Muscle of arm (tissue), 12 donors: ENCODE measurements around the gene GLUD1. TPM values are rescaled to one million over a fixed set of nuclear protein-coding genes. Genes with fewer than 3 reads are reported as not detected.
A peak's percentile ranks its signal among the peaks of the same experiment; 100 is the strongest.
"Not testable (repeated sequence)": the region's sequence is repeated elsewhere in the genome, so short reads cannot be mapped to it uniquely, and the experiment has no call there.

Source experiments
- DNase-seq: peaks from one replicate; pipeline ENCODE4 v3.0.0-alpha.2; 2013
- polyA plus RNA-seq, 12 donors: library from polyadenylated mRNA; unstranded; fragments of 120-200 nt; gene quantifications; one replicate each; pipeline ENCODE4 v1.2.1, GENCODE V29; 2013; ENCODE audit not compliant: insufficient read length in 12 of 12

GLUD1 gene
- polyA plus RNA-seq, 12 donors: 40.9 to 141 (median 62.0) TPM

DNA sequence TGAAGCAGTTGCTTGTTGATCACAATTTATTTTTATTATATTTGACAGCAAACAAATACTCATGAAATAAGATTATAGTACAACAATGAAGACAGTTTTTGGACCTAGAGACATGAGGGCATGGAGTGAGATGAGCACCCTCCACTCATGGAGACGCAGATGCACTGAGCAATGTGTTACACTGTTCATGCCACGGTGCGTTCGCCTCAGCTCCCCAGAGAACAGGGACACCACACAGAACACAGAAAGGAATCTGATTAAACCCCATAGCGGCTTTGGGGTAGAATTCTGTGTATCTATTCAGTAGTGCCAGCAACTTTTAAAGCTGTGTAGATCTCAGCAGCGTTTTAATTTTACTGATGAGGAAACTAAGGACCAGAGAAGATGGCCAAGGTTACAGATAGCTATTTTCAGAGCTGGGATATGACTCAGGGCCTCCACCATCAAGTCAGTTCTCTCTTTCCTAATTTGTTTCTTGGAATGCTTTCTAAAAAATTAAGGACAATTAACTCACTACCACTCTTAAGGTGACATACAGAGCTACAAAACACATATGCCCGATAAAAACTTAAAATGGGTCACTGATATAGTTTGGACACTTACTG, 41.0 kb downstream of the GLUD1 start:
- no peak for DNase-seq

DNA sequence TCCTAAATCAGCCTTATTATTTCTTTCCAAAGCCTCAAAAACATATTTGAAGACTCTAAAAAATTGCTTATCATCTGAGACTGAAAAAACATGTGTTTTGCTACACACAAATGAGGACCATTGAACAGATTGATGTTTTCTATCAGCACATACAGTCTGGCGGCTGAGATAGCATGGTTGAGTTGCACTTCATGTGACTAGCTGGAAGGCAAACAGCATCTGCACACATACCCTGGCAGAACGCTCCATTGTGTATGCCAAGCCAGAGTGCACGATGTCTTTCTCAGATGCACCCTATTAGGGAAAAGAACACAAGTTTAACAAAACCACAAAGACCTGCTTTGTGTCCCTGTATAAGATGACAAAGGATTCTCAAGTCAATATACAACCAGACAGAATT, 41.5 kb downstream of the GLUD1 start:
- DNase-seq: peak; percentile 40

DNA sequence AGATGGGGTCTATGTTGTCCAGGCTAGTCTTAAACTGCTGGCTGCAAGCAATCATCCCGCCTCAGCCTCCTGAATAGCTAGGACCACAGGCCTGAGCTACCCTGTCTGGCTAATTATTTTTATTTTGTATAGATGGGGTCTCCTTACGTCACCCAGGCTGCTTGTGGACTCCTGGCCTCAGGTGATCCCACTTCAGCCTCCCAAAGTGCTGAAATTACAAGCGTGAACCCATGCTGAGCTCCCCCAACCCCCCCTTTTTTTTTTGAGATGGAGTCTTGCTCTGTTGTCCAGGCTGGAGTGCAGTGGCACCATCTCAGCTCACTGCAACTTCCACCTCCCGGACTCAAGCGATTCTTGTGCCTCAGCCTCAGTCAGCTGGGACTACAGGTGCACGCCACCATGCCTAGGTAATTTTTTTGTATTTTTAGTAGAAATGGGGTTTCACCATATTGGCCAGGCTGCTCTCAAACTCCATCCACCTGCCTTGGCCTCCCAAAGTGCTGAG, 49.2 kb downstream of the GLUD1 start:
- no peak for DNase-seq

DNA sequence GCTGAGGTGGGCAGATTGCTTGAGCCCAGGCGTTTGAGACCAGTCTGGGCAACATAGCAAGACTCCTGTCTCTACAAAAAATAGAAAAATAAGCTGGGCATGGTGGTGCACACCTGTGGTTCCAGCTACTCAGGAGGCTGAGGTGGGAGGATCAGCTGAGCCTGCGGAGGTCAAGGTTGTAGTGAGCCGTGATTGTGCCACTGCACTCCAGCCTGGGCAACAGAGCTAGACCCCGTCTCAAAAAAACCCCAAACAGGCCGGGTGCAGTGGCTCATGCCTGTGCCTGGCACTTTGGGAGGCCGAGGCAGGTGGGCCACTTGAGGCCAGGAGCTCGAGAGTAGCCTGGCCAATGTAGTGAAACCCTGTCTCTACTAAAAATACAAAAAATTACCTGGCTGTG, 51.1 kb downstream of the GLUD1 start:
- DNase-seq: not testable (repeated sequence)

DNA sequence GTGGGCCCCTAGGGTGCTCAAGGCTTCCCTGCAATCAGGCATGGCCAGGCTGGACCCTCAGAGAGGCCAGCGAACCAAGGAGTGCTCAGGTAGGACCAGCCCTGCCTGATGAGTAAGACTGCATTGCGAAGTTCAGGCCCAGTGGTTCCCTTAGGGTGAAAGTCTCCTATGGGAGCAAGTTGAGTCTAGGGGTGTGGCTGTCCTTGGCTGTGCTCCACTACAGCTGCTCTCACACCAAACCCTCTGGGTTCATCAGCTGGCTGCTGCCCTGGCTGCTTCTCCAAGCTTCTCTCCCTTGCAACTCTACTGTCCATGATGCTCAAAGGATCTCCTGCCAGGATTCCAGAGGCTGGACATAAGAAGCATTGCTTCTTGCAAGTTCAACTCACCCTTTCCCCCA, 55.9 kb downstream of the GLUD1 start:
- DNase-seq: no peak

DNA sequence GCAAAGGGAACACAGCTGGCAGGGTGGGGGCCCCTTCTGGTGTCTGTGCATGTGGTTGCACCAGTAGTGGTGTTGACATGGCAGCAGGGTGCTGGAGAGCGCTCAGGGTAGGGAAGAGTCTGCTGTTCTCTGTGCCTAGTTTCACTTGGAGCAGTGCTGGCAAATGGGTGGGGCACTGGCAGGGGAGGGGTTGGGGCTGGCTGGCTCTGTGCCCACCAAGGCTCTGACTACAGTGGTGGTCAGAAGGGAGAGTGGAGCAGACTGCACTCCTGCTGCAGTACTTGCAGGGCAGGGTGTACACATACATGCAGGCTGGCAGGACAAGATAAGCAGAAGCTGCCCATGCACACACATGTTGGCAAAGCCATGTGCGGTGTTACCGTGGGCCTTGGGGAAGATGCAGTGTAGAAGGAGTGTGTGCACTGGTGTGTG, 56.3 kb downstream of the GLUD1 start:
- no peak for DNase-seq

DNA sequence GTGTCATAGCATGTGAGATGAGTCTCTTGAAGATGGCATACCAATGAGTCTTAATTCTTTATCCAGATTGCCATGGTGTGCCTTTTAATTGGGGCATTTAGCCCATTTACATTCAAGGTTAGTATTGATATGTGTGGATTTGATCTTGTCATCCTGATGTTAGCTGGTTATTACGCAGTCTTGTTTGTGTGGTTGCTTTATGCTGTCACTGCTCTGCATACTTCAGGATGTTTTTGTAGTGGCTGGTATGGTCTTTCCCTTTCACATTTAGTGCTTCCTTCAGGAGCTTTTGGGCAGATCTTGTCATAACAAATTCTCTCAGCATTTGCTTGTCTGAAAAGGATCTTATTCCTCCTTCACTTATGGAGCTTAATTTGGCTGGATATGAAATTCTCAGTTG, 58.0 kb downstream of the GLUD1 start:
- no peak for DNase-seq

DNA sequence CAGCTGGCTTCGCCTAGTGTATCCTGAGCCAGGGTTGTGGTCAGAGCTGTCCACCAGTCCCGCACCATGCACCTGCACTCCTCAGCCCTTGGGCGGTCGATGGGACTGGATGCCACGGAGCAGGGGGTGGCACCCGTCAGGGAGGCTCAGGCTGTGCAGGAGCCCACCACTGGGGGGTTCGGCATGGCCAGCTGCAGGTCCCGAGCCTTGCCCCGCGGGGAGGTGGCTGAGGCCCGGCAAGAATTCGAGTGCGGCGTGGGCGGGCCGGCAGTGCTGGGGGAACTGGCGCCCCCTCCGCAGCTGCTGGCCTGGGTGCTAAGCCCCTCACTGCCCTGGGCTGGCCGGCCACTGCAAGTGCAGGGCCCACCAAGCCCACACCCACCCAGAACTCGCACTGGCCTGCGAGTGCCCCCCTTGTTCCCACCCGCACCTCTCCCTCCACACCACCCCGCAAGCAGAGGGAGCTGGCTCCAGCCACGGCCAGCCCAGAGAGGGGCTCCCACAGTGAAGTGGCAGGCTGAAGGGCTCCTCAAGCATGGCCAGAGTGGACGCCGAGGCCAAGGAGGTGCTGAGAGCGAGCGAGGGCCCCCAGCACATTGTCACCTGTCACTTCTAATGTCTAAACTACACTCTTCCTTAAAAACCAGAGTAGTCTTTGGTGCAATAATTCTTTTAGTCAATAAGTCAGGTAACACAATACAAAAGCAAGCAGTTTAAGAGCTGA, 63.6 kb downstream of the GLUD1 start:
- no peak for DNase-seq

DNA sequence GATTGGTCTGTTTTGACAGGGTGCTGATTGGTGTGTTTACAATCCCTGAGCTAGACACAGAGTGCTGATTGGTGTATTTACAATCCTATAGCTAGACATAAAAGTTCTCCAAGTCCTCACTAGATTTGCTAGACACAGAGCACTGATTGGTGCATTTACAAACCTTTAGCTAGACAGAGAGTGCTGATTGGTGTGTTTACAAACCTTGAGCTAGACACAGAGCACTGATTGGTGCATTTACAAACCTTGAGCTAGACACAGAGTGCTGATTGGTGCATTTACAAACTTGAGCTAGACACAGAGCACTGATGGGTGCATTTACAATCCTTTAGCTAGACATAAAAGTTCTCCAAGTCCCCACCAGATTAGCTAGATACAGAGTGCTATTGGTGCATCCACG, 64.2 kb downstream of the GLUD1 start:
- not testable (repeated sequence) for DNase-seq

DNA sequence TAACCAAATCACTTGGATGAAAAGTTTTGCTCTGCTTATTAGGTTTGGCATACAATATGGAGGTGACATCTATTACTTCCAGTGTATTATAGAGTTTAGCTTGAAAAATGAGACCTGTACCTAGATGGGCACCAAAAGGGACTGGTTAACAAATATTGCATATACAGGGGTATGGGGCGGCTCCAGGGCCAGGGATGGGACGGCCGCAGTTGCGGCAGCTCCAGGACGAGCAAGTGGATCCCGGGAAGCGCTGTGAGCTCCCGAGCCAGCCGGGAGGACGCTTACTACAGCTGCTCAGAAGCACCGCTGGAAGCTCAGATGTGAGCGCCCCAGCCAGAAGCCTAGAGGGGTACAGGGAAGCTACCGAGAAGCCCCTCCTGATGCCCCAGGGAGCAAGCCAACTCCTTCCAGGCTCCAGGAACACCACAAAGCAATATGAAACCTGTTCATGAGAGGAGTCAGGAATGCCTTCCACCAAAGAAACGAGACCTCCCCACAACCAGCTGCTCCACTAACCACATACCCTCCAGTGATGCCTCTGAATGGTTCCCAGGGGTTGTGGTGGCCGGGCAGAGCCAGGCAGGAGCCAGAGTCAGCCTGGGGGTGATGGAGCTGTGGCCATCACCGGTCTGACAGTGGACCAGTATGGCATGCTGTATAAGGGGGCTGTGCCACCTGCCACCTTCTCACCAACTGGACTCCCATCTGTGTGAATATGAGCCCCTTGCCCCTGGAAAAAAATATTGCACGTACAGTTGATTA, 67.7 kb downstream of the GLUD1 start:
- not testable (repeated sequence) for DNase-seq

DNA sequence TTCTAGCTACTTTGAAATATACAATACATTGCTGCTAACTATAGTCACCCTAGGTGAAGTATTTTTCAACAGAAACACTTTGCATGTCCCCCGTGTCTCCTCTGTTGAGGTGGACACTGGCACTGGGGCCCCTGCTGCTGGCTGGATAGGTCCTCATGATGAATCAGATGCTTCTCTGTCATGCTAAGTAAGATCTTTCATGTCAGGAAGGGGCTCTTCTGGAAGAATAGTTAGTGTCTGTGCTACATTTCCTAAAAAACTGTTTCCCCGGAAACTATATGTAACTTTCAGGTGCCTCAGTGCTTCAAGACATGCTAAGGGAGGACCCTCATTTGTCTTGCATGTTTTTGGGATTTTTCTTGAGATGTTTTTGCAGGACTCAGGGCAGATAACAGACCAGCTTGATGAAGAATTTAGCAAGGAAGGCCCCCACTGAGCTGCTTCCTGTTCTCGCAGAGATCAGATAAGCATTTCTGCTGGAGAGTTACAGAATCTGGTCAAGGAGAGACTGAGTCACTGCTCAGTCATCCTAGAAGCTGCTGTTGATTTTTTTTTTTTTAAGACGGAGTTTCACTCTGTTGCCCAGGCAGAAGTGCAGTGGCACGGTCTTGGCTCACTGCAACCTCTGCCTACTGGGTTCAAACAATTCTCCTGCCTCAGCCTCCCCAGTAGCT, 69.2 kb downstream of the GLUD1 start:
- DNase-seq: not testable (repeated sequence)

DNA sequence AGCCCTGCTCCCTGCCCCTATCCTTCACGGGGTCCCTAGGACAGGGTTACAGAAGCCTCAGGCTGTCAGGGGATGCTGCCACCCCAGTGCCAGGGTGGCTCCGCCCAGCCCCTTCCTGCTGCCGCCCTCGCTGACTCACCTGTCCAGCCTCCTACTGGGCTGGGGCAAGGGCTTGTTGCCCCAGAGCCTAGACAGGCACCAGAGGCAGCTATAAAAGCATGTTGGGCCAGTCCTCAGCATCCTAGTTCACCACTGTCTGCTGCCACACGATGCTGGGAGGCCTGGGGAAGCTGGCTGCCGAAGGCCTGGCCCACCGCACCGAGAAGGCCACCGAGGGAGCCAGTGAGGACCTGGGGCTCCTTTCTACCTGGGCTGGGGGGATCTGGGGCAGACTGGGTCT, 74.6 kb downstream of the GLUD1 start, which contains the start of gene FAM25A:
TSS of gene FAM25A (plus strand) at position 239 of the 400 bp plus-strand sequence. CDS start at position 270, 31 bp downstream.
- DNase-seq: not testable (repeated sequence)

DNA sequence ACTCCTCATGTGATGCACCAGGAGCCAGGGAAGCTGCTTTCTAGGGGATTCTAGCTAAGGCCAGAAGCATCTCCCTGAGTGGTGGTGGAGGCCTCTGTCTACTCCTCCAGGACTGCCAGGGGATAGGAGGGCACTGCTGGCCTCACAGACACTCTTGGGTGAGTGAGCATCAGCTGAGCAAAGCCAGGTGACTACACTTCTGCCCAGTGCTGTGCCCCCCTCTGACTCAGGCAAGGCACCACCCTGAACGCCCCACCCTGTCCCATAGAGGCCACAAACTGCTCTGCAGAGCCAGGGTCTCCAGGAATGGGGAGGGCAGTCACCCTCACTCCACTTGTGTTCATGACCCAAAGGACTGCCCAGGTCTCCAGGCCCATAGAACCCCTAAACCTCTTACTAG, 75.1 kb downstream of the GLUD1 start:
- not testable (repeated sequence) for DNase-seq

DNA sequence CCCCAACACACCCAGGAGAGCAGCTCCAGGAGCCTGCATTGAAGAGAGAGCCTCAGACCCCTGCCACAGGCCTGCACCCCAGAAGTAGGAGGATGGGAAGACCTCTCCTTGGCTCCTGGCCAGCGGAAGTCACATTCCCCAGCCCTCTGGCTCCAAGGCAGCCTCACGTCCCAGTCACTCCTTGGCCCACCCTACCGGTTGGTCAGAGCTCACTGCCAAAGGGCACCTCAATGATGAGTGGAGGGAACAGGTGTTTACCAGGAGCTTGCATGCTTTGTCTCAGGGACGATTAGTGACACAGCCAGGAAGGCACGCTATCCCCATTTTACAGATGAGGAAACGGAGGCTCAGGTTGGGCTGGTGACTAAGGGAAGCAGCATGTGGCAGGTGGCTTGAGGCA, 75.6 kb downstream of the GLUD1 start:
- DNase-seq: not testable (repeated sequence)

DNA sequence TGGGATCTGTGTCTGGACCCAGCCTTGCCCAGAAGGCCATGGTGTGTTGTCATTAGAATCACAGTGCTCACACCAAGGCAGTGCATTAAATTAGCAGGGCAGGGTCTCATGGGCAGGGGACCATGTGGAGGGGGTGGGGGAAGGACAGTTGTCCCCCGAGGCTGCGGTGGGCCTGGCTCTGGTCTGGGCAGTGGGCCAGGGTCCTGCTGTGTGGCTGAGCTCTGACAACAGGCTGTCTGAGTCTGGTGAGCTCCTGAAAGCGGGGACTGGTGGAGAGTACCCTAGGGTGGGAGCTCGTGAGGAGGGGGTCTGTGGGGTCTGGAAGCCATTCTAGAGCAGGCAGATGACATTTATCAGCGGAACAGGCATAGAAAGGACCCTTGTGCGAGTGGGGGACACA, 76.5 kb downstream of the GLUD1 start:
- DNase-seq: not testable (repeated sequence)

DNA sequence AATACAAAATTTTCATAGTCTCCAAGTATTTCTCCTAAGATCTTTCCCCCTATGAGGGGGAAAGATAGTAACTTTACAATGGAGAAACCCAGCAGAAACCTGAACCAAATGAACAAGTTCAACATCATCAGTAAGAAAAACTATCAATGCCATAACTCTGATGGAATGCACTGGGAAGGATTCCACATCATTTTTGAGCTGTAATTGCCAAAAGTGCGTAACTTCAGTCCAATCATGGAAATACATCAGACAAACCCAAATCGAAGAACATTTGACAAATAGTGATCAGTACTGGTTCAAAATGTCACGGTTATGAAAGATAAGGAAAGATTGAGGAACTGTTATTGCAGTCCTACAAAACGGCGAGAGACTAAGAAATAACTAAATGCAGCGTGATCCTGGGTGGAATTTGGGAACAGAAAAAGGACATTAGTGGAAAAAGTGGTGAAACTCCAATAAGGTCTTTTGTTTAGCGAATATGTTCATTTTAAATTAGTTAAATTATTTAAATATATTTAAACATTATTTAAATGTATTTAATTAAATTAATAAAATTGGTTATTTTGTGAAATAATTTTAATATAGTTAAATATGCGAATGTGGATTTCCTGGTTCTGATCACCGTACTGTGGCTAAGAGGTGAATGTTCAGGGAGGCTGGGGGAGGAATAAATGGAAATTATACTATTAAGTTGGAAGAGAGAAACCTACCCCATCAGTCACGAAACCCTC, 79.5 kb downstream of the GLUD1 start:
- peak; percentile 15 for DNase-seq

DNA sequence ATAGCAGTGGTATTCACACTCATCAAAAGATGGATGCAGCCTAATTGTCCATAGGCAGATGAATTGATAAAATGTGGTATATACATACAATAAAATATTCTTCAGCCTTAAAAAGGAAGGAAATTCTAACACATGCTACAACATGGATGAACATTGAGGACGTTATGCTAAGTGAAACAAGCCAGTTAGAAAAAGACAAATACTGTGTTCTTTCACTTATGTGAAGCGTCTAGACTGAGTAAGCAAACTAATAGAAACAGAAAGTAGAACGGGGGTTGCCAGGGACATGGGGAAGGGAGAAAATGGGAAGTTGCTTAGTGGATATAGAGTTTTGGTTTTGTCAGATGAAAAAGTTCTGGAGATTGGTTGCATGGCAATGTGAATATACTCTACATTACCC, 81.1 kb downstream of the GLUD1 start:
- DNase-seq: not testable (repeated sequence)

DNA sequence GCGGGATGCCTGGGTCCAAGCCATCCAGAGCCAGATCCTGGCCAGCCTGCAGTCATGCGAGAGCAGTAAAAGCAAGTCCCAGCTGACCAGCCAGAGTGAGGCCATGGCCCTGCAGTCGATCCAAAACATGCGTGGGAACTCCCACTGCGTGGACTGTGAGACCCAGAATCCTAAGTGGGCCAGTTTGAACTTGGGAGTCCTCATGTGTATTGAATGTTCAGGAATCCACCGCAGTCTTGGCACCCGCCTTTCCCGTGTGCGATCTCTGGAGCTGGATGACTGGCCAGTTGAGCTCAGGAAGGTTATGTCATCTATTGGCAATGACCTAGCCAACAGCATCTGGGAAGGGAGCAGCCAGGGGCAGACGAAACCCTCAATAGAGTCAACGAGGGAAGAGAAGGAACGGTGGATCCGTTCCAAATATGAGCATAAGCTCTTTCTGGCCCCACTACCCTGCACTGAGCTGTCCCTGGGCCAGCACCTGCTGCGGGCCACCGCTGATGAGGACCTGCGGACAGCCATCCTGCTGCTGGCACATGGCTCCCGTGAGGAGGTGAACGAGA, 85.4 kb downstream of the GLUD1 start:
- peak; percentile 57 for DNase-seq

DNA sequence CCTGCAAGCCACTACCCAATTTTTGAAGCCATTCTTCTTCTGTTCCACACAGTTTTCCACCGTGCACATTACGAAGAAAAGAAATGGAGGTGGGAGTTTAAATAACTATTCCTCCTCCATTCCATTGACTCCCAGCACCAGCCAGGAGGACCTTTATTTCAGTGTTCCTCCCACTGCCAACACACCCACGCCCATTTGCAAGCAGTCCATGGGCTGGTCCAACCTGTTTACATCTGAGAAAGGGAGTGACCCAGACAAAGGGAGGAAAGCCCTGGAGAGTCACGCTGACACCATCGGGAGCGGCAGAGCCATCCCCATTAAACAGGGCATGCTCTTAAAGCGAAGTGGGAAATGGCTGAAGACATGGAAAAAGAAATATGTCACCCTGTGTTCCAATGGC, 86.3 kb downstream of the GLUD1 start:
- not testable (repeated sequence) for DNase-seq

DNA sequence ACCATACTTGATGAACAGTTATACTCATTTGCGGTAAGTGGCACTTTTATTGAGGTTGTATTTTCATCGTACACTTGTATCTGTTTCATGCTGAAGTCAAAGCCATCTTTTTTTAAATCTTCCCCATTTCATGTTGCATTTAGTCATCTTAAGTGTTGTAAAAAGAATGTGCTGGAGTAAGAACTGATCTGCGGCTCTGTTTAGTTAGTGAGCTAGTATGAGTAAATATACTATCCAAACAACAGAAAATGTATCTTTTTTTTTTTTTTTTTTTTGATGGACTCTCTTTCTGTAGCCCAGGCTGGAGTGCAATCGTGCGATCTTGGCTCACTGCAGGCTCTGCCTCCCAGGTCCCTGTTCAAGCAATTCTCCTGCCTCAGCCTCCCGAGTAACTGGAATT, 87.0 kb downstream of the GLUD1 start:
- not testable (repeated sequence) for DNase-seq

DNA sequence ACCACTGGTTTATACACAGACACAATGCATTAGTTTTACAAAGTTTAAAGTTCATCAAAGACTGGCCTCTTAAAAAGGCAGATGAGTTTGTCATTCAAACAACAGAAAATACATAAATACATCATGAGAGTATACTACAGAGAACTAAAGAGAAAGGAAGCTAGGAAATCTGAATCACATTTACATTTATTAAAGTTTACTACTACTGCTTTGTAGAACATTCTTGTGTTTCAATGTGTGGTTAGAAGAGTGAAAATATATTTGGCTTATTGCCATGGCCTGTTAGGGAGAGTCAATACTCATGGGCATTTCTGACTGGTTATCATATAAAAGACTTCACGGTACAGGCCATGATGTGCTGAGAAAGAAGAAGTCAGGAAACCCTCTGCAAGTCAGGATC, 87.5 kb downstream of the GLUD1 start:
- DNase-seq: not testable (repeated sequence)
